ENCODE data around the gene TMEM236.

TMEM236 gene

GRCh38 chr10:17789396-17789795 is 37.4 kb downstream of the TMEM236 start:
- no peak for DNase-seq

GRCh38 chr10:17790651-17791050 is 38.6 kb downstream of the TMEM236 start:
- no peak for DNase-seq

- DNase-seq = no peak
These were observed 41.0 kb downstream of the TMEM236 start for GRCh38 chr10:17792991-17793390.

GRCh38 chr10:17793823-17794644 is 42.0 kb downstream of the TMEM236 start:
- DNase-seq = no peak

- DNase-seq = no peak
These were observed 43.1 kb downstream of the TMEM236 start for GRCh38 chr10:17795083-17795482.

GRCh38 chr10:17795813-17796594 is 44.0 kb downstream of the TMEM236 start:
- no peak for DNase-seq

- no peak for DNase-seq
These were observed 49.5 kb downstream of the TMEM236 start for GRCh38 chr10:17801507-17801906.

- DNase-seq = no peak
These were observed 50.3 kb downstream of the TMEM236 start for GRCh38 chr10:17802350-17802749.

- no peak for DNase-seq
These were observed 51.0 kb downstream of the TMEM236 start for GRCh38 chr10:17802976-17803375.

GRCh38 chr10:17805330-17805729 is 53.3 kb downstream of the TMEM236 start:
- no peak for DNase-seq

- DNase-seq = no peak
These were observed 54.0 kb downstream of the TMEM236 start for GRCh38 chr10:17805921-17806577.

- no peak for DNase-seq
These were observed 57.2 kb downstream of the TMEM236 start, which contains the start of gene MRC1 for GRCh38 chr10:17808971-17809841. Gene MRC1 (plus strand): TSS chr10:17809348. CDS start chr10:17809466, 118 bp downstream.

GRCh38 chr10:17811146-17811865 is 59.3 kb downstream of the TMEM236 start:
- DNase-seq = no peak

- DNase-seq = no peak
These were observed 63.0 kb downstream of the TMEM236 start for GRCh38 chr10:17814973-17815372.

- no peak for DNase-seq
These were observed 64.2 kb downstream of the TMEM236 start for GRCh38 chr10:17816199-17816598.

- DNase-seq = no peak
These were observed 65.3 kb downstream of the TMEM236 start for GRCh38 chr10:17817316-17817715.

GRCh38 chr10:17817790-17818189 is 65.8 kb downstream of the TMEM236 start:
- DNase-seq = no peak

- DNase-seq = no peak
These were observed 67.8 kb downstream of the TMEM236 start for GRCh38 chr10:17819836-17820235.

- no peak for DNase-seq
These were observed 68.9 kb downstream of the TMEM236 start for GRCh38 chr10:17820943-17821342.

- no peak for DNase-seq
These were observed 69.9 kb downstream of the TMEM236 start for GRCh38 chr10:17821893-17822292.

GRCh38 chr10:17831341-17831740 is 79.3 kb downstream of the TMEM236 start:
- no peak for DNase-seq

- DNase-seq = no peak
These were observed 79.9 kb downstream of the TMEM236 start for GRCh38 chr10:17831896-17832295.
